ENCODE data around the gene TMEM132A. TPM values are rescaled to one million over a fixed set of nuclear protein-coding genes. Genes with fewer than 3 reads are reported as not detected.

TMEM132A gene
- total RNA-seq, 1 donor from 2014 or later, result 113 TPM

DNA sequence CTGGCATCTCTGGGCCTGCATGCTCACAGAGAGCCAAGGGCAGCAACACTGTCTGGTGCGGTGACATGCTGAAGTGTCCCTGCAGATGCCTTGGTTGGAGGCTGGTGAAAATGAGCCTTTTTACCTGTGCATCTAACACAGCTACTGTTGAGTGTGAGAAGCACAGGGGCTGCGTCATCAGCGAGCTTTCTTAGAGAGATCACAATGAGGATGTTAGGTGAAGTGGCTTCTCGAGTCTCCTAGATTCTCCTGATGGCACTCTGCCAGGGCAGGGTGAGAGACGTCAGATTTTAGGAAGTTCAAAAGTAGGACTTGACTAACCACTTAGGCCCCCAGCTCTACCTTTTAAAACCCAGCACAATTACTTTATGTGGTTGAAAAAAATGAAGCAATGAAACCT is 31.3 kb downstream of the TMEM132A start:
- no peak overlapping the region for H3K4me3 Mint-ChIP-seq (ENCODE audit: unreplicated experiment)
- no peaks in the 10 kb centered on the region for H3K27me3 Mint-ChIP-seq (ENCODE audit: unreplicated experiment)
- no peak for DNase-seq (ENCODE audit: extremely low spot score, unreplicated experiment)
- no peaks in the 10 kb centered on the region for H3K36me3 Mint-ChIP-seq (ENCODE audit: unreplicated experiment)
- TF ChIP-seq, protein P1, sequence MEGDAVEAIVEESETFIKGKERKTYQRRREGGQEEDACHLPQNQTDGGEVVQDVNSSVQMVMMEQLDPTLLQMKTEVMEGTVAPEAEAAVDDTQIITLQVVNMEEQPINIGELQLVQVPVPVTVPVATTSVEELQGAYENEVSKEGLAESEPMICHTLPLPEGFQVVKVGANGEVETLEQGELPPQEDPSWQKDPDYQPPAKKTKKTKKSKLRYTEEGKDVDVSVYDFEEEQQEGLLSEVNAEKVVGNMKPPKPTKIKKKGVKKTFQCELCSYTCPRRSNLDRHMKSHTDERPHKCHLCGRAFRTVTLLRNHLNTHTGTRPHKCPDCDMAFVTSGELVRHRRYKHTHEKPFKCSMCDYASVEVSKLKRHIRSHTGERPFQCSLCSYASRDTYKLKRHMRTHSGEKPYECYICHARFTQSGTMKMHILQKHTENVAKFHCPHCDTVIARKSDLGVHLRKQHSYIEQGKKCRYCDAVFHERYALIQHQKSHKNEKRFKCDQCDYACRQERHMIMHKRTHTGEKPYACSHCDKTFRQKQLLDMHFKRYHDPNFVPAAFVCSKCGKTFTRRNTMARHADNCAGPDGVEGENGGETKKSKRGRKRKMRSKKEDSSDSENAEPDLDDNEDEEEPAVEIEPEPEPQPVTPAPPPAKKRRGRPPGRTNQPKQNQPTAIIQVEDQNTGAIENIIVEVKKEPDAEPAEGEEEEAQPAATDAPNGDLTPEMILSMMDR (IDR thresholded peaks at IDR 0.05), result no peak
- peaks cover 20% of the 10 kb centered on the region for H3K4me1 Mint-ChIP-seq (ENCODE audit: unreplicated experiment)
- H3K27ac Mint-ChIP-seq (ENCODE audit: unreplicated experiment), result no peak overlapping the region
- H3K9me3 Mint-ChIP-seq (ENCODE audit: unreplicated experiment), result no peaks in the 10 kb centered on the region

DNA sequence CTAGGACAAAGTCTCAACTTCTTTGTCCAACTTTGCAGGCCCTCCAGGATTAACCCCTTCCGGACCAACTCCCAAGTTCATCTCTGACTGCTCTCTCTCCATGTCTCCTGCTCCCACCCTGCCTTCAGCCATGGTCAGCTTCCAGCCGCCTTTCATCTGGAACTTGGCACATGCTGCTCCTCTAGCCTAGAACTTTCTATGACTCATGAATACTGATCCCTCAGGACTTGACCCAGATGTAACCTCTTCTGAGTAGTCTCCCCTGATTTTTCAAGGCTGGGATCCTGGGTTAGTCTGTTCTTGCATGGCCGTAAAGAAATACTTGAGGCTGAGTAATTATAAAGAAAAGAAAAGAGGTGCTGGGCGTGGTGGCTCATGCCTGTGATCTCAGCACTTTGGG is 32.9 kb downstream of the TMEM132A start:
- Mint-ChIP-seq H3K4me1 (ENCODE audit: unreplicated experiment) (peaks cover 13% of the 10 kb centered on the region), H3K27me3 (ENCODE audit: unreplicated experiment) (peaks cover 3% of the 10 kb centered on the region), H3K36me3 (ENCODE audit: unreplicated experiment) (no peaks in the 10 kb centered on the region), H3K4me3 (ENCODE audit: unreplicated experiment) (no peak overlapping the region), H3K27ac (ENCODE audit: unreplicated experiment) (no peak overlapping the region), H3K9me3 (ENCODE audit: unreplicated experiment) (no peaks in the 10 kb centered on the region)
- TF ChIP-seq, protein P1 (IDR thresholded peaks at IDR 0.05), result no peak
- DNase-seq (ENCODE audit: extremely low spot score, unreplicated experiment), result no peak

DNA sequence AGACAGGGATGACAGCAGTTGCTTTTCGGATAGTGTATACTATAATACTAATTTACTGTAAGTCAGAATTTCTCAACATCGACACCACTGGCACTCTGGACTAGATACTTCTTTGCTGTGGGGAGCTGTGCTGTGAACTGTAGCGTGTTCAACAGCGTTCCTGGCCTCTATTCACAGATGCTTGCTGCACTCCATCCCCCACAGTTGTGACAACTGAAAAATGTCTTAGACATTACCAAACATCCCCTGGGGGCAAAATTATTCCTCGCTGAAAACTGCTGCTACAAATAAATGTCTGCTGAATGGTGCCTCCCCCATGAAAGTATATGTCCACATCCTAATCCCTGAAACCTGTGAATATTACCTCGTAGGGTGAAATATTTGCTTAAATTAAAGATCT is 35.2 kb downstream of the TMEM132A start:
- TF ChIP-seq, protein P1 (IDR thresholded peaks at IDR 0.05), result no peak
- Mint-ChIP-seq H3K27me3 (ENCODE audit: unreplicated experiment) (peaks cover 8% of the 10 kb centered on the region), H3K4me3 (ENCODE audit: unreplicated experiment) (no peak overlapping the region), H3K4me1 (ENCODE audit: unreplicated experiment) (peaks cover 8% of the 10 kb centered on the region), H3K36me3 (ENCODE audit: unreplicated experiment) (no peaks in the 10 kb centered on the region), H3K27ac (ENCODE audit: unreplicated experiment) (no peak overlapping the region), H3K9me3 (ENCODE audit: unreplicated experiment) (no peaks in the 10 kb centered on the region)
- DNase-seq (ENCODE audit: extremely low spot score, unreplicated experiment), result no peak

DNA sequence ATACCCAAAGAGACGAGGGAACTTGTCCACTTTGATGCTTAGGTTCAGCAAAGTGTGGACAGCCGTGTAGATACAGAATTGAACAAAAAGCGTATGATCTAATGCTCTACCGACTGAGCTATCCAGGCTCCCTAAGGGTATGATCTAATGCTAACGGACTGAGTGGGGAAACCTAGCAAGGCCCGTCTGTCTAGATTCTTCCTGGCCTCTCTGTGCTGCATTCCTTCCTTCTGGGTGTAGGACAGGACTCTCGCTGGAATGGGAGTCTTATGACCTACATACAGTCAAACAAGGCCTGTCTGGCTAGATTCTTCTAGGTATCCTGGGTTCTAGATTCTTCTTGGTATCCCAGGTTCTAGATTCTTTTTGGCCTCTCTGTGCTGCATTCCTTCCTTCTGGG is 36.1 kb downstream of the TMEM132A start:
- H3K4me3 Mint-ChIP-seq (ENCODE audit: unreplicated experiment), result no peak overlapping the region
- TF ChIP-seq, protein P1 (IDR thresholded peaks at IDR 0.05), result no peak

DNA sequence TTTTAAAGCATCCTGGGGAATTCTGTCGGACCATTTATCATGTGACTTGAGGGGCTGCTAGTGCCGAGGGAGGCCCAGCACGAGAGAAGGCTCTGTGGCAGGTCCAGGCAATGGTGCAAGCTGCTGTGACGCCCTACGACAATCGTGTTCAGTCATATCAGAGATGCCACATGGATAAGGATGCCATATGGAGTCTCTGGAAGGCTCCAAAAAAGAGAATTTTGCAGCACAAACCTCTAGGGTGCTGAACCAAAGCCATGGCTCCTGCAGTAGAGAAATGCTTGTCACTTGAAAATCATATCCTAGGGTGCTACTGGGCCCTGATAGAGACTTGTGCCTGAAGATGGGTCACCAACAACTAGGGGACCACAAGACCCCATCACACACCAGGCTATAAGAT is 40.5 kb downstream of the TMEM132A start:
- peaks cover 6% of the 10 kb centered on the region for H3K9me3 Mint-ChIP-seq (ENCODE audit: unreplicated experiment)
- no peak for DNase-seq (ENCODE audit: extremely low spot score, unreplicated experiment)
- peaks cover 21% of the 10 kb centered on the region for H3K27me3 Mint-ChIP-seq (ENCODE audit: unreplicated experiment)
- H3K27ac Mint-ChIP-seq (ENCODE audit: unreplicated experiment), result no peak overlapping the region
- H3K4me1 Mint-ChIP-seq (ENCODE audit: unreplicated experiment), result no peaks in the 10 kb centered on the region
- no peak overlapping the region for H3K4me3 Mint-ChIP-seq (ENCODE audit: unreplicated experiment)
- H3K36me3 Mint-ChIP-seq (ENCODE audit: unreplicated experiment), result peaks cover 2% of the 10 kb centered on the region
- TF ChIP-seq, protein P1 (IDR thresholded peaks at IDR 0.05), result no peak

More for the DNA sequence above, 36.1 kb downstream of the TMEM132A start:
- peaks cover 8% of the 10 kb centered on the region for H3K4me1 Mint-ChIP-seq (ENCODE audit: unreplicated experiment)
- H3K36me3 Mint-ChIP-seq (ENCODE audit: unreplicated experiment), result no peaks in the 10 kb centered on the region
- DNase-seq (ENCODE audit: extremely low spot score, unreplicated experiment), result no peak
- no peaks in the 10 kb centered on the region for H3K9me3 Mint-ChIP-seq (ENCODE audit: unreplicated experiment)
- no peak overlapping the region for H3K27ac Mint-ChIP-seq (ENCODE audit: unreplicated experiment)
- peaks cover 8% of the 10 kb centered on the region for H3K27me3 Mint-ChIP-seq (ENCODE audit: unreplicated experiment)

Measured in osteocyte (in vitro differentiated cells).